HEK293 (cell line): Measurements from ENCODE around the gene VARS1.

Experiments used
- ATF2 ChIP-seq: fragments of 450-650 bp; formaldehyde crosslinking; IDR thresholded peaks from 2 replicates; pipeline ENCODE4 v1.5.1; 2016; ENCODE audit warnings: missing biosample characterization, missing genetic modification characterization, low read depth
- GLI2 ChIP-seq: fragments of 450-650 bp; formaldehyde crosslinking; IDR thresholded peaks from 2 replicates; pipeline ENCODE4; 2017; ENCODE audit warnings: missing biosample characterization, missing genetic modification characterization, low read depth, borderline replicate concordance
- GLIS2 ChIP-seq: fragments of 450-650 bp; formaldehyde crosslinking; IDR thresholded peaks from 2 replicates; pipeline ENCODE4 v1.5.1; 2016; ENCODE audit warnings: missing biosample characterization, missing genetic modification characterization
- ZBTB26 ChIP-seq: fragments of 450-650 bp; formaldehyde crosslinking; optimal IDR thresholded peaks from 2 replicates; pipeline ENCODE3; 2016; ENCODE audit warnings: missing biosample characterization, mild to moderate bottlenecking, missing genetic modification characterization
- ZNF10 ChIP-seq: fragments of 450-650 bp; formaldehyde crosslinking; IDR thresholded peaks from 2 replicates; pipeline ENCODE4 v1.5.1; 2017; ENCODE audit warnings: missing biosample characterization, missing genetic modification characterization
- ZNF184 ChIP-seq: fragments of 450-650 bp; IDR thresholded peaks from 2 replicates; pipeline ENCODE4 v1.5.1; 2018; ENCODE audit warnings: missing biosample characterization, mild to moderate bottlenecking, missing genetic modification characterization
- ZNF19 ChIP-seq: fragments of 450-650 bp; formaldehyde crosslinking; IDR thresholded peaks from 2 replicates; pipeline ENCODE4; 2016; ENCODE audit warnings: missing biosample characterization, missing genetic modification characterization, low read depth
- ZNF211 ChIP-seq: fragments of 450-650 bp; formaldehyde crosslinking; IDR thresholded peaks from 2 replicates; pipeline ENCODE4 v1.5.1; 2016; ENCODE audit warnings: low read depth, missing biosample characterization, missing genetic modification characterization
- ZNF214 ChIP-seq: fragments of 450-650 bp; formaldehyde crosslinking; IDR thresholded peaks from 2 replicates; pipeline ENCODE4 v1.5.1; 2017; ENCODE audit warnings: missing biosample characterization, mild to moderate bottlenecking, missing genetic modification characterization, borderline replicate concordance
- ZNF24 ChIP-seq: fragments of 450-650 bp; formaldehyde crosslinking; IDR thresholded peaks from 2 replicates; pipeline ENCODE4 v1.5.1; 2016; ENCODE audit warnings: missing biosample characterization, missing genetic modification characterization
- ZNF292 ChIP-seq: fragments of 450-650 bp; formaldehyde crosslinking; IDR thresholded peaks from 2 replicates; pipeline ENCODE4 v1.5.1; 2016; ENCODE audit warnings: low read depth, missing biosample characterization, missing genetic modification characterization, borderline replicate concordance
- ZNF341 ChIP-seq: fragments of 450-650 bp; formaldehyde crosslinking; IDR thresholded peaks from 2 replicates; pipeline ENCODE4; 2016; ENCODE audit warnings: low read depth, missing biosample characterization, missing genetic modification characterization
- ZNF37A ChIP-seq: fragments of 450-650 bp; IDR thresholded peaks from 2 replicates; pipeline ENCODE4 v1.5.1; 2018; ENCODE audit warnings: missing biosample characterization, missing genetic modification characterization
- ZNF398 ChIP-seq: fragments of 450-650 bp; formaldehyde crosslinking; IDR thresholded peaks from 2 replicates; pipeline ENCODE4 v1.5.1; 2017; ENCODE audit warnings: missing biosample characterization, missing genetic modification characterization
- ZNF513 ChIP-seq: fragments of 450-650 bp; IDR thresholded peaks from 2 replicates; pipeline ENCODE4 v1.5.1; 2018; ENCODE audit warnings: missing biosample characterization, missing genetic modification characterization
- ZNF521 ChIP-seq: fragments of 450-650 bp; formaldehyde crosslinking; IDR thresholded peaks from 2 replicates; pipeline ENCODE4 v1.5.1; 2017; ENCODE audit warnings: missing biosample characterization, mild to moderate bottlenecking, missing genetic modification characterization
- ZNF660 ChIP-seq: fragments of 450-650 bp; IDR thresholded peaks from 2 replicates; pipeline ENCODE4 v1.5.1; 2018; ENCODE audit warnings: missing biosample characterization, mild to moderate bottlenecking, missing genetic modification characterization
- ZNF670 ChIP-seq: fragments of 450-650 bp; formaldehyde crosslinking; IDR thresholded peaks from 2 replicates; pipeline ENCODE4 v1.5.1; 2016; ENCODE audit warnings: missing biosample characterization, missing genetic modification characterization, low read depth
- ZNF692 ChIP-seq: fragments of 450-650 bp; formaldehyde crosslinking; IDR thresholded peaks from 2 replicates; pipeline ENCODE4 v1.5.1; 2016; ENCODE audit warnings: missing biosample characterization, missing genetic modification characterization
- TF ChIP-seq, protein P1 (sequence below): fragments of 450-650 bp; formaldehyde crosslinking; IDR thresholded peaks from 2 replicates; pipeline ENCODE4 v1.5.1; 2016; ENCODE audit warnings: missing biosample characterization, missing genetic modification characterization, borderline replicate concordance
- TF ChIP-seq, protein P2 (sequence below): fragments of 450-650 bp; formaldehyde crosslinking; IDR thresholded peaks from 2 replicates; pipeline ENCODE4 v1.5.1; 2017; ENCODE audit warnings: missing biosample characterization, missing genetic modification characterization
- TF ChIP-seq, protein P3 (sequence below): fragments of 450-650 bp; formaldehyde crosslinking; IDR thresholded peaks from 2 replicates; pipeline ENCODE4 v1.5.1; 2016; ENCODE audit warnings: missing biosample characterization, missing genetic modification characterization

The VARS1 gene

DNA sequence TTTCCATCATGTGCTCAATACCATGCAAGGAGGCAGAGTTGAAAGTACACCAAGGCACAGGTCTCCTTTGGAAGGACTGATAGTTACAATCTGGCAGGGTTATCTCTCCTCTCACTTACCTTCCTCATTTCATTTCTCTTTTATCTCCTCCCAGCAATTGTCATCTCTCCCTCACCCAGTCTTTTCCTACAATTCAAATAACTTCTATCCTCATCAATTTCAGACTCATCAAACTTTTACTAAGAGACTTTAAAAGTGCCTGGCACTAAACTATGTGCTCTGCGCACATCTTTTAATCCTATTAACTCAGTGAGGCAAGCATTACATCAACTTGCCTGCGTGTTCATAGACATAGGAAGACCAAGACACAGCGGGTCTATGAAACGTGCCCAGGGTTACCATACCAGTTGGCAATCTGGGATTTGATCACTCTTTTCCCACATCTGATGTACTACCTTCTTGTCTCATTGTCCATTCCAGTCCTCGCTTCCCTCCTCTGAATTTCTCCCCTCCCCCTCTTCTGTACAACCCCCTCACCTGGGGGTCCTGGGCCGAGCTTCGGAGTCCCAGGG lies 1.2 kb downstream of the VARS1 start (continued):
- TF ChIP-seq, protein P1, sequence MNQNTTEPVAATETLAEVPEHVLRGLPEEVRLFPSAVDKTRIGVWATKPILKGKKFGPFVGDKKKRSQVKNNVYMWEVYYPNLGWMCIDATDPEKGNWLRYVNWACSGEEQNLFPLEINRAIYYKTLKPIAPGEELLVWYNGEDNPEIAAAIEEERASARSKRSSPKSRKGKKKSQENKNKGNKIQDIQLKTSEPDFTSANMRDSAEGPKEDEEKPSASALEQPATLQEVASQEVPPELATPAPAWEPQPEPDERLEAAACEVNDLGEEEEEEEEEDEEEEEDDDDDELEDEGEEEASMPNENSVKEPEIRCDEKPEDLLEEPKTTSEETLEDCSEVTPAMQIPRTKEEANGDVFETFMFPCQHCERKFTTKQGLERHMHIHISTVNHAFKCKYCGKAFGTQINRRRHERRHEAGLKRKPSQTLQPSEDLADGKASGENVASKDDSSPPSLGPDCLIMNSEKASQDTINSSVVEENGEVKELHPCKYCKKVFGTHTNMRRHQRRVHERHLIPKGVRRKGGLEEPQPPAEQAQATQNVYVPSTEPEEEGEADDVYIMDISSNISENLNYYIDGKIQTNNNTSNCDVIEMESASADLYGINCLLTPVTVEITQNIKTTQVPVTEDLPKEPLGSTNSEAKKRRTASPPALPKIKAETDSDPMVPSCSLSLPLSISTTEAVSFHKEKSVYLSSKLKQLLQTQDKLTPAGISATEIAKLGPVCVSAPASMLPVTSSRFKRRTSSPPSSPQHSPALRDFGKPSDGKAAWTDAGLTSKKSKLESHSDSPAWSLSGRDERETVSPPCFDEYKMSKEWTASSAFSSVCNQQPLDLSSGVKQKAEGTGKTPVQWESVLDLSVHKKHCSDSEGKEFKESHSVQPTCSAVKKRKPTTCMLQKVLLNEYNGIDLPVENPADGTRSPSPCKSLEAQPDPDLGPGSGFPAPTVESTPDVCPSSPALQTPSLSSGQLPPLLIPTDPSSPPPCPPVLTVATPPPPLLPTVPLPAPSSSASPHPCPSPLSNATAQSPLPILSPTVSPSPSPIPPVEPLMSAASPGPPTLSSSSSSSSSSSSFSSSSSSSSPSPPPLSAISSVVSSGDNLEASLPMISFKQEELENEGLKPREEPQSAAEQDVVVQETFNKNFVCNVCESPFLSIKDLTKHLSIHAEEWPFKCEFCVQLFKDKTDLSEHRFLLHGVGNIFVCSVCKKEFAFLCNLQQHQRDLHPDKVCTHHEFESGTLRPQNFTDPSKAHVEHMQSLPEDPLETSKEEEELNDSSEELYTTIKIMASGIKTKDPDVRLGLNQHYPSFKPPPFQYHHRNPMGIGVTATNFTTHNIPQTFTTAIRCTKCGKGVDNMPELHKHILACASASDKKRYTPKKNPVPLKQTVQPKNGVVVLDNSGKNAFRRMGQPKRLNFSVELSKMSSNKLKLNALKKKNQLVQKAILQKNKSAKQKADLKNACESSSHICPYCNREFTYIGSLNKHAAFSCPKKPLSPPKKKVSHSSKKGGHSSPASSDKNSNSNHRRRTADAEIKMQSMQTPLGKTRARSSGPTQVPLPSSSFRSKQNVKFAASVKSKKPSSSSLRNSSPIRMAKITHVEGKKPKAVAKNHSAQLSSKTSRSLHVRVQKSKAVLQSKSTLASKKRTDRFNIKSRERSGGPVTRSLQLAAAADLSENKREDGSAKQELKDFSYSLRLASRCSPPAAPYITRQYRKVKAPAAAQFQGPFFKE: no peak
- TF ChIP-seq ZBTB26 (tag by site-specific recombination): no peak
- TF ChIP-seq ZNF214: no peak
- no peak for TF ChIP-seq ZNF398 (tag by site-specific recombination)
- no peak for TF ChIP-seq ZNF184
- no peak for TF ChIP-seq GLIS2 (tag by site-specific recombination)
- TF ChIP-seq, protein P2, sequence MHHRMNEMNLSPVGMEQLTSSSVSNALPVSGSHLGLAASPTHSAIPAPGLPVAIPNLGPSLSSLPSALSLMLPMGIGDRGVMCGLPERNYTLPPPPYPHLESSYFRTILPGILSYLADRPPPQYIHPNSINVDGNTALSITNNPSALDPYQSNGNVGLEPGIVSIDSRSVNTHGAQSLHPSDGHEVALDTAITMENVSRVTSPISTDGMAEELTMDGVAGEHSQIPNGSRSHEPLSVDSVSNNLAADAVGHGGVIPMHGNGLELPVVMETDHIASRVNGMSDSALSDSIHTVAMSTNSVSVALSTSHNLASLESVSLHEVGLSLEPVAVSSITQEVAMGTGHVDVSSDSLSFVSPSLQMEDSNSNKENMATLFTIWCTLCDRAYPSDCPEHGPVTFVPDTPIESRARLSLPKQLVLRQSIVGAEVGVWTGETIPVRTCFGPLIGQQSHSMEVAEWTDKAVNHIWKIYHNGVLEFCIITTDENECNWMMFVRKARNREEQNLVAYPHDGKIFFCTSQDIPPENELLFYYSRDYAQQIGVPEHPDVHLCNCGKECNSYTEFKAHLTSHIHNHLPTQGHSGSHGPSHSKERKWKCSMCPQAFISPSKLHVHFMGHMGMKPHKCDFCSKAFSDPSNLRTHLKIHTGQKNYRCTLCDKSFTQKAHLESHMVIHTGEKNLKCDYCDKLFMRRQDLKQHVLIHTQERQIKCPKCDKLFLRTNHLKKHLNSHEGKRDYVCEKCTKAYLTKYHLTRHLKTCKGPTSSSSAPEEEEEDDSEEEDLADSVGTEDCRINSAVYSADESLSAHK (tag by site-specific recombination): no peak
- no peak for TF ChIP-seq ZNF24 (tag by site-specific recombination)
- no peak for TF ChIP-seq ATF2 (tag by site-specific recombination)
- TF ChIP-seq ZNF670 (tag by site-specific recombination): no peak
- no peak for TF ChIP-seq ZNF19 (tag by site-specific recombination)
- TF ChIP-seq, protein P3, sequence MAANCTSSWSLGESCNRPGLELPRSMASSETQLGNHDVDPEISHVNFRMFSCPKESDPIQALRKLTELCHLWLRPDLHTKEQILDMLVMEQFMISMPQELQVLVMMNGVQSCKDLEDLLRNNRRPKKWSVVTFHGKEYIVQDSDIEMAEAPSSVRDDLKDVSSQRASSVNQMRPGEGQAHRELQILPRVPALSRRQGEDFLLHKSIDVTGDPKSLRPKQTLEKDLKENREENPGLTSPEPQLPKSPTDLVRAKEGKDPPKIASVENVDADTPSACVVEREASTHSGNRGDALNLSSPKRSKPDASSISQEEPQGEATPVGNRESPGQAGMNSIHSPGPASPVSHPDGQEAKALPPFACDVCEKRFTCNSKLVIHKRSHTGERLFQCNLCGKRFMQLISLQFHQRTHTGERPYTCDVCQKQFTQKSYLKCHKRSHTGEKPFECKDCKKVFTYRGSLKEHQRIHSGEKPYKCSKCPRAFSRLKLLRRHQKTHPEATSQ (tag by site-specific recombination): no peak
- no peak for TF ChIP-seq ZNF513 (tag by site-specific recombination)
- TF ChIP-seq ZNF37A (tag by site-specific recombination): no peak
- TF ChIP-seq ZNF660: no peak
- TF ChIP-seq ZNF10: no peak
- TF ChIP-seq ZNF292 (tag by site-specific recombination): no peak
- TF ChIP-seq ZNF341 (tag by site-specific recombination): no peak
- no peak for TF ChIP-seq GLI2
- TF ChIP-seq ZNF521: no peak
- no peak for TF ChIP-seq ZNF211
- no peak for TF ChIP-seq ZNF692 (tag by site-specific recombination)
